HFF-Myc (cell line): ENCODE results near the gene E2F3.
A peak's percentile ranks its signal among the peaks of the same experiment; 100 is the strongest.

ENCODE experiments used
- DNase-seq: peaks from one replicate; pipeline ENCODE4 v3.0.0-alpha.2; 2011; ENCODE audit warnings: low read depth; ENCODE audit errors: extremely low read depth
- H3K4me3 ChIP-seq: replicated peaks from 2 replicates; pipeline ENCODE4 v1.5.1; 2011; ENCODE audit warnings: low read depth, mild to moderate bottlenecking, control low read depth, low read length
- TF ChIP-seq, protein P1 (sequence below): IDR thresholded peaks from 2 replicates; pipeline ENCODE4 v1.5.1; 2012; ENCODE audit warnings: mild to moderate bottlenecking, low read depth, low read length, control low read depth; ENCODE audit errors: missing control alignments

Gene E2F3

DNA sequence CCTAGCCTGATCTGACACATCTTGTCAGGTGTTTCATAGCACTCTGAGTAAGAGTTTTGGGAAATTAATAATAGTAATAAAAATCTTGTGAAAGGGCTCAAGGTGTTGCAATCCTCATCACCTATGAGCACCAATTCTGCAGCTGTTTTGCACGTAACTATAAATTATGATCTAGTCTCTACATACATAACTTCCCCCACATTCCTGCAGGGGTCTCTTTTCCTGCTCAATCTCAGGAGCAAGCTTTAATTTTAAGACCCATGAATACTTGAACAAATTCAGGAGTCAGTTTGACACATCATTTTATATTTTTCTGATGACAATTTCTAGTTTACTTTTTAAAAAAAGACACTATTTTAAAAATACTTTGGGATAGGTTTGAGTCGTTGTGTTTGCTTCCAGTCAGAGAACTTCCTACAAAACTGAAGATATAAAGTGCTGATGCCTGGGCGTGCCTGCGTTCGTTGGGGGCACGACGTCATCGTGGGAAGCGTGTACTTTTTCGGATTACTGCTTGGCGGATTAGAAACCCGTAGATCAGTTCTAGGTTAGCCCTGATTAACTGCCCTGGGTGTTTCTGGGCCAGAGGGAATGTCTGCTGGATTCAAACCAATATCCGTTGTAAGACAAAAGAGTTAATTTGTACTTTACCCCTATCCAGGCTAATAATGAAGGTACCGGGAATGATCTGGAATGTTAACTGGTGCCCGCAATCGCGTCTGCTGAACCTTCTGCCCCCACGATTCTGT is 1.0 kb upstream of the E2F3 start:
- peak overlapping the region; percentile 79 for H3K4me3 ChIP-seq
- no peak for DNase-seq
- TF ChIP-seq, protein P1, sequence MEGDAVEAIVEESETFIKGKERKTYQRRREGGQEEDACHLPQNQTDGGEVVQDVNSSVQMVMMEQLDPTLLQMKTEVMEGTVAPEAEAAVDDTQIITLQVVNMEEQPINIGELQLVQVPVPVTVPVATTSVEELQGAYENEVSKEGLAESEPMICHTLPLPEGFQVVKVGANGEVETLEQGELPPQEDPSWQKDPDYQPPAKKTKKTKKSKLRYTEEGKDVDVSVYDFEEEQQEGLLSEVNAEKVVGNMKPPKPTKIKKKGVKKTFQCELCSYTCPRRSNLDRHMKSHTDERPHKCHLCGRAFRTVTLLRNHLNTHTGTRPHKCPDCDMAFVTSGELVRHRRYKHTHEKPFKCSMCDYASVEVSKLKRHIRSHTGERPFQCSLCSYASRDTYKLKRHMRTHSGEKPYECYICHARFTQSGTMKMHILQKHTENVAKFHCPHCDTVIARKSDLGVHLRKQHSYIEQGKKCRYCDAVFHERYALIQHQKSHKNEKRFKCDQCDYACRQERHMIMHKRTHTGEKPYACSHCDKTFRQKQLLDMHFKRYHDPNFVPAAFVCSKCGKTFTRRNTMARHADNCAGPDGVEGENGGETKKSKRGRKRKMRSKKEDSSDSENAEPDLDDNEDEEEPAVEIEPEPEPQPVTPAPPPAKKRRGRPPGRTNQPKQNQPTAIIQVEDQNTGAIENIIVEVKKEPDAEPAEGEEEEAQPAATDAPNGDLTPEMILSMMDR = peak; percentile 44

DNA sequence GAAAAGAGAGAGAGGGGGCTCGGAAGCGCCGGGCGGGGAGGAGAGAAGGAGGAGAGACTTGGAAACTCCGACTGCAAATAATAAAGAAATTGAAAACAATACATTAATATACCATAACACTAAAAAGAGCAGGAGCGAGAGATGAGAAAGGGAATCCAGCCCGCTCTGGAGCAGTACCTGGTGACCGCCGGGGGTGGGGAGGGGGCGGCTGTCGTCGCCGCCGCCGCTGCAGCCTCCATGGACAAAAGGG is 338 bp downstream of the E2F3 start:
- H3K4me3 ChIP-seq = peak overlapping the region; percentile 79
- no peak for DNase-seq
- TF ChIP-seq, protein P1 = no peak

DNA sequence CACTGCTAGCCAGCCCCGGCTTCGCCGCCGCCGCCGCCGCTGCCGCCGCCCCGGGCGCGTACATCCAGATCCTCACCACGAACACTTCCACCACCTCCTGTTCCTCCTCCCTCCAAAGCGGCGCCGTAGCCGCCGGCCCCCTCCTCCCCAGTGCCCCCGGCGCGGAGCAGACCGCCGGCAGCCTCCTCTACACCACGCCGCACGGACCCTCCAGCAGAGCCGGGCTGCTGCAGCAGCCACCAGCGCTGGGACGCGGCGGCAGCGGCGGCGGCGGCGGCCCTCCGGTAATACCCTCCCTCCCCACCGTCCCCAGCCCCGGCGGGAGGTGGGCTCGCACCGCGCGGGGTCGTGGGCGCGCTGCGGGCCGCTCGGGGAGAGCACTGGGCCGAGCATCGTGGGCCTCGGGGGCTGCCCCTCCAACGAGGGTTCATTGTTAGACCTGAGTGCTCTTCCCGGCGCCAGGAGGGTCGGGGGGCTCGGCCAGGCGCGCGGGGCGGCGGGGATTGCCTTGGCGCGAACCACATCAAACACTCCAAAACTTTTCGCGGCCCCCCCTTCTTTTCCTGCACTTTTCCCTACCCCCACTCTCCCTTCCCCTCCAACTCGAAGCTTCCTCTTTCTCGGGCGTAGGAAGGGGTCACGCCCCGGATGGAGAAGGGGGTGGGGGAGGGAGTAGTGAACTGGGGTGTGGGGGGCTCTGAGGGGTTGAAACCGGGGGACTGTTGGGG is 827 bp downstream of the E2F3 start:
- TF ChIP-seq, protein P1 = no peak
- H3K4me3 ChIP-seq = peak overlapping the region; percentile 79
- DNase-seq = no peak

DNA sequence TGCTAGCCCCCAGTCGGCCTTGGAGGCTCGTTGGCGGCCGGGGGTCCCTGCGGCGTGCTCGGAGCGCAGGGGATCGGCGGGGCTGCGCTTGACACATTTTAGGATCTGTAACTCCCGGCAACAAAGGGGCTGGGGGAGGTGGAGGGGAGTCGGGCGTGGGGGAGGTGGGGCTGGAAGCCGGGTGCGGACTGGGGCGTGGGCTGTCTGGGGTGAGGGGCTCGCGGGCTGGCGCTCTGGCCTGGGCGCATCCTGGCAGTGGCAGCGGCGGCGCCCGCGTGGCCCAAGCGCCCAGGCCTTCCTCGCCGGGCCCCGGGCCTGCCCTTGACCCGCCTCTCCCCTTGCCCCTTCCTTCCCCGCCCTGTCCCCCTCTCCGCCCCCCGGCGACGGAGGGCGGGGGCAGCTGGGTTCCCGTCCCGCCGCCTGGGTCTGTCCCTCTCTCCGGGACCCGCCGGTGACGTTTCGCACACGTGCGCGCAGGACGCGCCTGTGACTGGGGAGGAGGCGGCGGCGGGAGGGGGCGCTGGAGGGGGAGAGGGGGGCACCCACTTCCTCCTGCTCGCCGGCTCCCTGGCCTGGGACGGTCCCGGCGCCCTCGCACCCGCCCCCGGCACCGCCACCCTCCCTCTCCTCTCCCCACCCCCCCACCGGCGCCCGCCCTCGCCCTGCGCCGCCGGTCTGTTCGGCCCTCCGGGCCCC is 1.5 kb downstream of the E2F3 start:
- TF ChIP-seq, protein P1 = no peak
- peak overlapping the region; percentile 79 for H3K4me3 ChIP-seq
- no peak for DNase-seq

DNA sequence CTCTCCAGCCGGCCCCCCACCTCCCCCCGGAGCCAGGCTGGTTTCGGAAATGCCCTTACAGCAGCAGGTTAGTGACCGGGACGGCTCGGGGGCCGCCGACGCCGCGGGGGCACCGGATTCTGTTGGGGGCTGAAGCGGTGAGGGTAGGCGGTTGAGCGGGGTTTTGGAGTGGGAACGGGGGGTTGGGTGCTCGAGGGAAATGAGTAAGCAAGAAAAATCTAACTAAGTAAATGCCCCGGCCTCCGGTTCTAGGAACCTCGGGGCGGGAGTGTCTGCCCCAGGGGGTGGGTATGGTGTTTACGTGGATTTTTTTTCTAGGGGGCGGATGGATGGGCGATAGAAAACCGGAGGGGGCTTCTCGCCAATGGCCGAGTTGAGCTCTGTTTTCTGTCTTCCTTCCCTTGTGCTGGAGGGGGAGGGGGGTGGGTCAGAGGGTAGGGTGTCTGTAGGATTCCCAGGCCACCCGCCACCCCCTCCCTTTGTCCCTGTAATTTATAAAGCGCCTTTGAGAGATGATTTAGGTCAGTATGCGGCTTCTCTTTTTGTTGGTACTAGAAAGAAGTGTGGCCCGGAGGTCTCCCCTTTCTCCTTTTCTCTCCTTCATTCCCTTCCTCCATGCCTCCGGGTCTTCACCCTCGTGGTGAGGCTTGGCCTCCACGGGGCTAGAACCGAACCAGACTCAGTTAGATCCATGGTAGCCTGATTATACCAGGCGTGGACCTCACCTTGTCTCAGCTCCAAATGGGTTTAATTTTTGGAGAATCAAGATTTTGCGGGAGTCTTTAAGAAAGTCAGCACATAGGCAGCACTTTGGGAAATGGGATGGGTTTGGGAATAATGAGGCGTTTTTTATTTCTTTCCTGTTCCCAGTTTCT is 2.3 kb downstream of the E2F3 start:
- TF ChIP-seq, protein P1 = no peak
- no peak for DNase-seq
- peak overlapping the region; percentile 79 for H3K4me3 ChIP-seq

DNA sequence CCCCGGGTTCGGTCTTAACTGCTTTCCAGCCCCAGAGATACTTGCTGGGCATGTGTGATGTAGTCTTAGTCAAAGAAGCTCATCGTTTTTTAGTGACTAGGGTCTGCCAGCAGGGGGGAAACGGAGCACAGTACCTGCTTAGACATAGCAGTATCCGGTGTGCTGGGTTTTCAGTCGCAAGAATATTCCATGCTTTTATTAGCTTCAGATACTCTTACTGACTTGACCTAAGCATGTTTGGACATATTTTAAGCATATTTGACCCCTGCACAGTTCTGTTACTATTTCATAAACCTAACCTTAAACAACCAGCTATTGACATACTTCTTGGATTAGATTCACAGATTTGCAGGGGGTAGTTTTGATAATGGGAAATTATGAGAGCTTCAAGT is 3.0 kb downstream of the E2F3 start:
- peak overlapping the region; percentile 79 for H3K4me3 ChIP-seq
- TF ChIP-seq, protein P1 = peak; percentile 67

More for the DNA sequence above, 3.0 kb downstream of the E2F3 start:
- DNase-seq = peak; percentile 77
